ENCODE measurements around the gene DKKL1.
A peak's percentile ranks its signal among the peaks of the same experiment; 100 is the strongest.

DKKL1 gene

GRCh38 chr19:49422407-49423070, 58.9 kb downstream of the DKKL1 start:
- no peak for DNase-seq

DNA sequence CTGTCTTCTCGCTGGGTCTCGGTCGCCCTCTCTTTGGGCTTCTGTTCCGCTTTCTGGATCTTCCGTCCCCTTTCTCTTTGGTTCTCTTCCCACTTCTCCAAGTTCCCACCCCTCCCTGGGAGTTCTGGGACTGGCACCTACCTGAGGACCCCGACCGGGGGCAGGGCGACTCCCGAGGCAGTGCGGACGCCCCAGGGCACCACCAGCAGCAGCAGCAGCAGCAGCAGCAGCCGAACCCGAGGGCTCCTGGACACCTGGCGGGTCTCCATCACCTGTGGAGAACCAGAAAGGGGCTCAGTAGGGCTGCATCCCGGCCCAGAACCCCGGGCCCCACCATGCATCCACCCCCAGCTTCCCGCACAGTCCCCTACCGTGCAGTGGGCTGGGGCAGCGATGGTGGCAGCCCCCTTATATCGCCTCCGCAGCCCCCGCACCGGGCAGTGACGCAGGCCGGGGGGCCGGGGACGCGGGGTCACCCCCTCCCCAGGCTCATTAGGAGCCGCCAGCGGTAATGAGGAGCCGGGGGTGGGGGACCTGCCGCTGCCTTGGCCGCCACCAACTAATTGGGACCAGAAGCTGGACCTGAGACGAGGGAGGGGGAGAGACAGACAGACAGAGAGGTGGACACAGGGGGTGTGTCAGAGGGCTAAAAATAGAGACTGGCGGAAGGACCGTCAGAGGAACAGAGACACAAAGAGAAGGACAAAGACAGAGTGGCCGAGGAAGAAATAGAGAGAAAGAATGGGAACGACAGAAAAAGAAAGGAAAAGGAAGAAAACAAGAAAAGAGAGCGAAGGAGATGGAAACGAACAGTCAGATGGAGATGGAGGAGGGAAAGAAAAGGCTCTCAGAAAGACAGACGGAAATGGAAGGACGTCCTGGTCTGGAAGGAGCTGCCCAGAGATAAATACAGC, 59.7 kb downstream of the DKKL1 start, which contains the start of gene PTH2:
Gene PTH2 (minus strand): TSS at position 371 of the 914 bp plus-strand sequence. CDS start 102 bp downstream, at position 269.
- DNase-seq = no peak

- DNase-seq = peak; percentile 25
Observed at GRCh38 chr19:49423985-49424303, 60.3 kb downstream of the DKKL1 start.

Data from CD4-positive, alpha-beta T cell treated with Interleukin-4 for 4 hours (primary cell).